Measurements from ENCODE around the gene SIGLEC1. TPM values are rescaled to one million over a fixed set of nuclear protein-coding genes. Genes with fewer than 3 reads are reported as not detected.

The SIGLEC1 gene
- polyA plus RNA-seq, 10 donors, result 3.1 to 8.0 (median 4.6) TPM

DNA sequence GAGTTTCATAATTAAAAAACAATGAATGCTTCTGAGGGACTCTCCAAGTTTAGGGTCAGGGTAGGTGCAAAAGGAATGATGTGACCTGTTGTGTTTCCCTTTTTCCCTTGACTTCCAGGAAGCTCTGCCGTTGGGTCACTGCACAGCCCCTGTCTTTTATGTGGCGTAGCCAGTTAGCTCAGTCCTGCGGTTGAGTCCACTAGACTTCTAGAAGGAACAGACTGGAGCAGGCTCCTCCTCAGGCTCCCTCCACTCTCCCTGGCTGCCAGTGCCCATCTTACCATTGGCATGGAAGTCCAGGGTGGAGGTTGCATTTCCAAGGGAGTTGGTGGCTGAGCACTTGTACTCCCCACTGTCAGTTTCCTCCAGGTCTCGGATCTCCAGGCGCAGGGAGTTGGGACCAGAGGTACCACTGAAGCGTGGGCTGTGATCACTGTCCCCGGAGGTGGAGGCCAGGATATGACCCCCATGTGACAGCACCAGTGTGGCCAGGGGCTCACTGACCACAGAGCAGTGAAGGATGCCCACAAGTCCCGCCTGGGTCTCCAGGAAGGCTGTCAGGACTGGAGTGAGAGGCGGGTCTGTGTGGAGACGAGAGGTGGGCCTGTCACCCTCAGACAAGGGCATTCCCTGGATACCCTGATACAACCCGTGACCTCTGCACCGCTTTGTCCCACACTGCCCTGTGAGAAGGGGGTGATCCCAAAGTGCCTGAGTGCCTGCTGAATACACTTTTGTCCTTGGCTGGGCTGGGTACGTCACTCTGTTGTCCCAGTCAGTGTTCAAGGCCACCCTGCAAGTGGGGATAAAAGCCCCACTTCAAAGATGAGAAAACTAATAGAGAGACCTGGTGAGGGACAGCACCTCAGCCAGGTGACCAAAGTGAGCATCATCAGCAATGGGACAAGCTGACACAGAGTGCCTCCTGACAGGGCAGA lies 11.1 kb downstream of the SIGLEC1 start:
- no peak for DNase-seq

DNA sequence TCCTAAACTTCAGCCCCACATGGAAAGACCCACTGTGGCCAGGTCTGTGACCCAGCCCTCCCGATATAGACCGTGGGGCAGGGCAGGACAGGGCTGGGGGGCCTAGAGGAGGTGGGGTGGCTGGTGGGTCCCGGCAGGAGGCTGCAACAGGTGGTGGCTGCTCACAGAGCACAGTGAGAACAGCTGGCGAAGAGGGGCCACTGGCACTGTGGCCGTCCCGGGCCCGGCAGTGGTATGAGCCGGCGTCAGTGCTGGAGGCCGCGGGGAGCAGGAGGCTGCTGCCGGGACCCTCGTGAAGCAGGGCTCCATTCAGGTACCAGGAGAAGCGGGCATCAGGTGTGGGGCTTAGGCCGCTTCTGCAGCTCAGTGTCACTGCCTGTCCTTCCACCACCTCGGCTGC lies 13.4 kb downstream of the SIGLEC1 start:
- peak in 1 of 3 donors; percentile 51 for DNase-seq

DNA sequence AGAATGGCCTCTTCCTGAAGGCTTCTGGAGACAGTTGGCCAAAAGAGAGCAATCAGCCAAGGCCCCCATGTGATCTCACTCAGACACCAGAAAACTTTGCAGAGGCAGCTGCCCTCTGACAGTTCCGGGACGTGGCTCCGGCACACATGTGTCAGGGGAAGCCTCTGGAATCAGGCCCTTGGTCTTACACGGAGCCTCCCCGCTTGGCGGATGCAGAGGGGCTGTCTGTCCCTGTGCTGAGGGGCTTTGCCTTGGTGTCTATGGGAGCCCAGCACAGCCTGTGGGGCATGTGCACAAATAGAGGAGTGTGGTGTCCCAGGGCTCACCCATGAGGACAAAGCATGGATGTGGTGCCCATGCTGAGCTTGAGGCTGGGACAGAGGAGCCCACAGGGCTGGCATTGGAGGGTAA lies 13.8 kb downstream of the SIGLEC1 start:
- peak in 2 of 3 donors; percentile 52 to 75 for DNase-seq

DNA sequence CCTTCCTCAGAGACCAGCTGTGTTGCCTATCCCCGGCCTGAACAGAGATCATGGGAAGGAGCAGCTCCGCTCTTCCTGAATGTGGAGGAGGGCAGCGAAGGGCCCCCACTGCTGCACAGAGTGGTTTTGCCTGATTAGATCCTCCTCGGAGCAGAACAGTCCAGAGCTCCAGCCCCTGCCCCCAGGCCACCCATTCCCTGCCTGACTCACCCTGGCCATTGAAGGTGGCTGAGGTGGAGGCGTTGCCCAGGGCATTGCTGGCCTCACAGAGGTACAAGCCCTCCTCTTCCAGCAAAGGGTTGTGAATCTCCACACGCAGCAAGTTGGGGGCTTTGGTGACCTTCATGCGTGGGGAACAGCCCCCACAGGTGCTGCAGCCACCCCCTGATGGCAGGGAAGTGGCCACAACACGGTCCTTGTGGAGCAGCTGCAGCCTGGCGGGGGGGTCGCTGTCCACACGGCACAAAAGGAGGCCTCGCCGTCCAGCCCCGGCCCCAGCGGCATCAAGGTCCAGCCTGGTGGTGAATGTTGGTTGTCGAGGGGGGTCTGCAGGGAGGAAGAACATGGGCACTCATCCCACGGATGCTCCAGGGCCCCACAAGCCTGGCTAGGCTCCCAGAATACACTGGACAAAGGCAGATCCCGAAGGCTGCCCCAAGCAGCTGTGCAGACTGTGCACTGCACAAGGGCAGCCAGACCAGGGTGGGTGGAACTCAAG lies 14.7 kb downstream of the SIGLEC1 start:
- DNase-seq, result peak in 1 of 3 donors; percentile 54

DNA sequence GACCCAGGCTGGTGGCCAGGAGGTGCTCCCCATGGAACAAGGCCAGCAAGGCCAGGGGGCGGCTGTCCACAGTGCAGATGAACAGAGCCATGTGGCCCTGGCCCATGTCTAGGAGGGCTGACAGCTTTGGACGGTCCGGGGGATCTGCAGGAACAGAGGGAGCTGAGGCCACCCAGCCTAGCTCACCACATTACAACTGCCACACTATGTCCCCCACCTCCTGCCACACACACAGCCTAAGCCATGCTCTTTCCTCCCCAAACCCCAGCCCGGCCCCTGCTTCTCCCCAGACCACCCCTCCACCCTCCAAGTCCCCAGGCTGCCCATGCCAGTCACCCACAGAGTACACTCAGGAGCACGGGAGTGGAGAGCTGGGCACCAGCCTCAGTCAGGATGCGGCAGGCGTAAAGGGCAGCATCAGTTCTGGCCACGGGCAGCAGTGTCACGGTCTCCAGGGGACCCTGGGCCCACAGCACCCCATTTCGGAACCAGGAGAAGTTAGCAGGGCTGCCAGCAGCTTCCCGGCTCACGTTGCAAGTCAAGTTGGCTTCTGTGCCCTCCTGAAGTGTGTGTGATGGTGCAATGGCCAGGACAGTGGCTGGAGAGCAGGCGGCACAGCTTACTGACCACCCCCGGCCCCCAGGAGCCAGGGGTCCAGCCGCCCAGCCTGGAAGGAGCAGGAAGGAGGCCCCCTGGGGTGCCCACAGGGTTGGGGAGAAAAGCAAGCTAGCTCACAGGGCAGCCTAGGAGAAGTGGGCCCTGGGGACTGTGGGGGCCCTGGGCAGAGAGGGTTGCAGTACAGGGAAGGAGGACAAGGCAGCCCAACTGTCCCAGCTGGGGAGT lies 15.4 kb downstream of the SIGLEC1 start:
- DNase-seq, result no peak

DNA sequence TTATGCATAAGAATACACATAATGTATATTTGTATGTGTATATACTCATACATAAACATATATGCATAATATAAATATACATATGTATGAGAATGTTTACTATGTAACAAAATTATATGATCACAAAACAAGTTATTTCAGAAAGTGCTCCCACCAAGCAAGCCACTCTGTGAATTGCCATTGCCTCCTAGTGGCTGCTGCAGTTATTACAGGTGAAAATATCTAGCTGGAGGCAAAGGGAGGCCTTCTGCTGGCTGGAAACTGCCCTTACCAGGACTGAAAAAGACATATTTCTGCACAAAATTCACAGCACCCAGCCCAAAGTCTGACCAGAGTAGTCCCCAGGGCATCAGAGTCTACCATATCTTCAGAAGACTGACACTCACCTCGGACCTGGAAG lies 16.2 kb downstream of the SIGLEC1 start:
- DNase-seq, result no peak

DNA sequence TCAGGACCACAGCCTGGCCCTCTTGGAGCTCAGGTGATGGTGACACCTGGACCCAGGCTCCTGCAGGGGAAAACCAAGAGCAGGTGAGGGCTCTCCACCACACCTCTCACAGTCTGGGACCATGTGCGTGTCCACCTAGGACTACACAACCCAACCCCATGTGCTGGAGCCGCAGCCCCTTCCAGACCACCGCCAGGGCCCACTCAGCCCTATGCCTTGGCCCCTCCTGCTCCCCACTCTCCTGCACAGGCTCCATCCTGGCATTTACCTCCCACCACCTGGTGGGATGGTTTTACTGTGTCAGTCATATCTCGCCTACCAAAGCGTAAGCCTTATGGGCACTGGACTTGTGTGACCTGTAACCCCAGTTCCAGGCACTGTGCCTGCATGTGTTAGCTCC lies 17.5 kb downstream of the SIGLEC1 start:
- DNase-seq, result no peak

DNA sequence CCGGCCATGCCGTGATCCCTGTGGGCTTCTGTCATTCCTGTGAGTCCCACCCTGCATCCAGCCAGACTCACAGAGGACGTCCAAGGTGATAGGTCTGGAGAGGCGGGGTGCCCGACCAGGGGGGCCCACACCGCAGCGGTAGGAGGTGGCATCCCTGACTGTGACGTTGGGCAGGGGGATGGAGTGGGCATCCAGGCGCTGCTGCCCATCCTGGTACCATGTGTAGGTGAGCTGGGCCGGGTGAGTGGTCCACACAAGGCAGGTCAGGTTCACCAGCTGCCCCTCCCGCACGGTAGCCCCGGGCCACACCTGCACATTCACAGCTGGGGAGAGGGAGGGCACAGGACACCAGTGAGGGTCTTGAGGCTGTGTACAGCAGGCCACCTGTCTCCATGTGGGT lies 19.0 kb downstream of the SIGLEC1 start:
- no peak for DNase-seq

DNA sequence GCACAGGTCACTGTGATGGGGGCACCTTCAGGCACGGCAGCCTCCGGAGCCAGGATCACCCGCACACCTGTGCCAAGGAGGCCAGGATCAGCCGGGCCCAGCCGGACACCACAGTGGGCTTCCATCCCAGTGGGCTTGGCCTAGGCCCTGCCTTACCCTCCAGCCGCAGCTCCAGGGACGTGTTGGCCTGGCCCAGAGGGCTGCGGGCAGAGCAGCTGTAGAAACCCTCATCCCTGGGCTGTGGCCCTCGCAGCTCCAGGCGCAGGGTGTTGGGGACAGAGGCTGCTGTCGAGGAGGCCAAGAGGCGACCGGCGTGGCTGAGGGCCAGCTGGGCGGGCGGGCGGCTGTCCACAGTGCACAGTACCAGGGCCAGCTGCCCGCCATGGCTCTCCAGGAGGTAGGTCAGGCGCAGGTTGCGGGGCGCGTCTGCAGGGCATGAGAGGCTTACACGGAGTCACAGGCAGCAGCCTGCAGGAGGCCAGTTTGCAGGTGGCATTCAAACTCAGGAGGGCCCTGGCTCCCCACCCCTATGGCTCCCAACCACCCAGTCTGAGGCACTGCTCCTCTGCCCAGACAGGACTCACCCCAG lies 19.6 kb downstream of the SIGLEC1 start:
- no peak for DNase-seq

DNA sequence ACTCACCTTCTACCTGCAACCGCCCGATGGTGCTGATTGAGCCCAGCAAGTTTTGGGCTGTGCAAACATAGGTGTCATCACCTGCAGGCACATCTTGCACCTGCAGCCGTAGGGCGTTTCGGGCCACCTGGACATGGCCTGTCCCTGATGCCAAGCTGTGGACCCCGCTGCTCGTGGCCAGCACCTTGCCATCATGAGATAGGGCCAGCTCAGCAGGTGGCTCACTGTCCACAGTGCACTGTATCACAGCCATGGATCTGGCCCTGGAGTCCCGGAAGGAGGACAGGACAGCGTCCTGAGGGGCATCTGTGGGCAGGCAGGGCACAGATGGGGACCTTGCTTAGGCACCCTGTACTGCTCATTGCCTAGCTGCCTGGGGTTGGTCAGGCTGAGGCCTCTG lies 20.5 kb downstream of the SIGLEC1 start:
- DNase-seq, result no peak

DNA sequence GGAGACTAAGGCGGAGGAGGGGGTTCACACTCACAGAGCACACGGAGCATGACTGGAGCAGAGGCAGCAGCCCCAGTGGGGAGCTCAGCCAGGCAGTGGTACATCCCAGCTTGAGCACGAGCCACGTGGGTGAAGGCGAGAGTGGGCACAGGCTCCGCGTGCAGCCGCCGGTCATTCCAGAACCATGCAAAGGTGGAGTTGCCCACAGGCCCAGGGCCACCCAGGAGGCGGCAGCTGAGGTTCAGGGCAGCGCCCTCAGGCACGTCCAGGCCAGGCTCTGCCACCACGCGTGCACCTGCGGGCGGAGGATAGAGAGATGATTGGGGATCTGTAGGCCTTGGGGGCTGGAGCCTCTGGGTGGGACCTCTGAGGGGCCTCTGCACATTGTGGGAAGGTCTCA lies 21.1 kb downstream of the SIGLEC1 start:
- DNase-seq, result no peak

DNA sequence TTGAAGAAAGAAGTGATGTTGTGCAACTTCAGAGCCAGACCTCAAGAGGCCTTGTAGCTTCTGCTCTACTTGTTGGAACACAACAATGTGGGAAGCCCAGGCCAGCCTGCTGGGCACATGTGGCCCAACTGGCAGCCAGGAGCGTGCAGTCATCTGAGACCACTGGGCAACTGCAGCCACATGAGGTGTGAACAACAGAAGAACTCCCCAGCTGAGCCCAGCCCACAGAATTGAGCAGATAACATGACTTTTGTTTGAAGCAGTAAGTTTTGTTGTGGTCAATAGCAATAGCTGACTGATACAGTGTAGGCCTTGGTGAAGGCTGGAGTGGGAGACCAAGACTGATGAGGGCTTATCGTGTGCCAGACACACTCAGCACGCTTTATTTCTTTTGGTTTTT lies 22.0 kb downstream of the SIGLEC1 start:
- no peak for DNase-seq

DNA sequence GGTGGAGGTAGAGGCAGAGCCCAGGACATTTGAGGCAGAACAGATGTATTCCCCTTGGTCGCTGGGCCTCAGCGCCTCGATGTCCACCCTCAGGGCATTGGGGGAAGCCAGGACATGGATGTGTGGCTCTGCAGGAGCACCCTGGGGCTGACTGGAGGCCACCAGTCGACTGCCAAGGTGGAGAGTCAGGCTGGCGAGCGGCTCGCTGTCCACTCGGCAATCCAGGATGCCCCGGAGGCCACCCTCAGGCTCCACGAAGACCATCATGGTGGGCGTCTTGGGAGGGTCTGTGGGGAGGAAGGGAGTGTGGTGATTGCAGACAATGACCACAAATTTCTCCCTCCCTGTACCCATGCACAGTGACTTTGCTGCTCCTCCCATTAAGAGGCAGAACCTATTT lies 22.4 kb downstream of the SIGLEC1 start:
- DNase-seq, result no peak

DNA sequence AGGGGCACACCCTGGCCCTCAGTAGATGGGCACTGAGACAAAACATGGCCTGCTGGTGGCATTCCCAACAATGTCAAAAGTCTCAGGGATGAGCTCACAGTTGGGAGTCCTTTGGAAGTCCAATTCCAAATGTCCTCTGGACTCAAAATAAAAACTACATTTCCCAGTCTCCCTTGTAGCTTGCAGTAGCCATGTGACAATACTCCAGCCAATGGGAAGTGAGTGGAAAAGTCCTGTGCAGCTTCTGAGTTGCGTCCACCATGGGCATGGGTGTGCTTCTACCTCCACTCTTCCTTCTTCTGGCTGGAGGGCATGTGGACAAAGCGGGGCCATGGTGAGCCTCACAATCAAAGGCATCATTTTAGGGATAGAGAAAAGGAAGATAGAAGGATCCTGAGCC lies 24.7 kb downstream of the SIGLEC1 start:
- peak in 2 of 3 donors; percentile 69 to 85 for DNase-seq

DNA sequence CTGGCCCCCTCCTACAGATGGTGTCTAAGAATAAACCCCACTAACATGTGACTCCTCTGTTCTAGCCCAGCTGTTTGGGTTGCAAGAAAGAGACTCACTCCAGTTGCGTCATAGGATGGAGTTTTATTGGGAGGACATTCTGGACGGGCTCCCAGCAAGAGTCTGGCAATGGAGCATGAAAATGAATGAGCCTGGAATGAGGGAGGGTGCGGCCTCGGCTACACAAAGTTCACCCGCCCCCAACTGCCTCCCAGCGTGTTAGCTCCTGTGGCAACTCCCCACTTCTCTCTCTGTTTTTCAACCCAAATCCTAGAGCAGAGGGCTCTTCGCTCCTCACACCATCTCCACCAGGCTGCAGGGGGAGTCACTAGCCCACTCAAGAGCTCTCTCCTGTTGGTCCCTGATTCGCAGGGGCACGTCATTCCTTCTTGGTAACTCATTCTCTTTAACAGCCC lies 25.5 kb downstream of the SIGLEC1 start:
- peak; percentile 95 to 98 (median 95) for DNase-seq

DNA sequence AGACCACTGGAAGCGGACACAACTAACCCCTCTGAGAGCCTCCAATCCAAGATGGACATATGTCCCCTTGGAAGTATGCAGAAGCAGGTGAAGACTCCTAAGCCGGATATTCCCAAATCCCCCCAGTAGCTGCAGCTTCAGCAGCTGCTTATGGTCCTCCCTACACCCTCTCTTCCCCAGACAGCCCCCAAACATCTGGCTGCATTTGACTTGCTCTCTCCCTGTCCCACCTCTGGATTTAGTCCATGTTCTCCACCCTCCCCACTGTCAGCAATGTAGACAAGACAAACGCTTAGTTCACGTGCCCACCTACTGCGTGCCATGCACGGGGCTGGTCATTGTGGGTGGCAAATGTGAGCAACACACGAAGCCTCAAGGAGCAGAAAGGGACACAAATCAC lies 26.0 kb downstream of the SIGLEC1 start:
- DNase-seq, result no peak

DNA sequence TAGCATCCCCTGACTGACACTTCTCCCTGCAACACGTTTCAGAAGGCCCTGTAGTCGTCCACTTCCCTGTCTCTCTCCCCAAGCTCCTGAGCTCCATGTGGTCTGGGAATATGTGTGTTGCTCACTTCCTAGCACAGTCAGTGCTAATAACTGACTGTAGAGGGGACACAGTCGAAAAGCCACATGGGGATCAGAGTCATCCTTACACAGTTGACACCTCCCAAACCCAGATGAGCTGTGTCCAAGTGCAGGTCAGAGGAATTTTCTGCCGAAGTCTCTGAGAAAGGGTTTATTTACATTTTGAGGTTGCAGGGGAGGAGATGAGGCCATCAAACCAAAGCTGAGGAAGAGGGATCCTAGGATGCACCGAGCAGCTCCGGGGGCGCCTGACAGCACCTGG lies 27.1 kb downstream of the SIGLEC1 start:
- DNase-seq, result no peak

DNA sequence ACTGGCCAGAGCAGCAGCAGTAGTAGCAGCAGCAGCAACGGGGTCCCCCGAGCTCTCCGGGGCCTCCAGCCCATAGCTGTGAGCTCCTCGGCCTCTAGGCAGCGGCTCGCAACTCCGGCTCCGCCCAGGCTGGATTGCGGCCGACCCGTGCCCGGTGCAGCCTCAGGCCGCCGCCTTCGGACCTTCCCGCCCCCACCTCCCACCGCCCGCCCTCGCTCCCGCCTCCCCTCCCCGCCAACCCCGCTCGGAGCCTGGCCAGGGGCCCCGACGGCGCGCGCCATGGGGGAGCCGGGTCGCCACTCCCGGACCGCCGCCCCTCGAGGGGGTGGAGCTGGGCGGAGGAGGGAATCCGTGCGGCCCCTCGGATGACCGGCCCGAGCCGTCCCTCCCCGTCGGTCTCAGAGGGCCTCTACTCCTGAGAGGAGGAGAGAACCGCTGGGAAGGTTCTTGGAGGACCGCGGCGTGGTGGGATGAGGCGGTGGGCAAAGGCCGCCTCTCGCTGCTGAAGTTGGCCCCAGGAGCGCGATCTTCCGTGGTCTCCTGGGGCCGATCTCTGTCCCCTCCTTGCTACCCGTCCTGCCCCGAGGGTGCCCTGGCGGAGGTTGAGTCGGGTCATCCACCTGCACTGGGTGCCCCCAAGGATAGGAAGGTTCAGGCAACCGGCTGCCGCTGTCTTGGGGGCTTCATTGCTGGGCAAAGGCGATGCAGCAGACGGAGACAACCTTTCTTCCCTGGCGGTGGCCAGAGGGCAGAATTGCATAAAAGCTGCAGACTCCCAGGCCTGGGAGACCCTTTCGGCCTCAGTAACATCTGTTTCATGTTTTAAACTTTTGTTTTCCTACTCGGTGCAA lies 30.2 kb downstream of the SIGLEC1 start, which contains the start of gene ADAM33:
TSS of gene ADAM33 (minus strand) at position 80 of the 851 bp plus-strand sequence. CDS start at position 74, 6 bp downstream.
- peak in 2 of 3 donors; percentile 62 to 78 for DNase-seq

DNA sequence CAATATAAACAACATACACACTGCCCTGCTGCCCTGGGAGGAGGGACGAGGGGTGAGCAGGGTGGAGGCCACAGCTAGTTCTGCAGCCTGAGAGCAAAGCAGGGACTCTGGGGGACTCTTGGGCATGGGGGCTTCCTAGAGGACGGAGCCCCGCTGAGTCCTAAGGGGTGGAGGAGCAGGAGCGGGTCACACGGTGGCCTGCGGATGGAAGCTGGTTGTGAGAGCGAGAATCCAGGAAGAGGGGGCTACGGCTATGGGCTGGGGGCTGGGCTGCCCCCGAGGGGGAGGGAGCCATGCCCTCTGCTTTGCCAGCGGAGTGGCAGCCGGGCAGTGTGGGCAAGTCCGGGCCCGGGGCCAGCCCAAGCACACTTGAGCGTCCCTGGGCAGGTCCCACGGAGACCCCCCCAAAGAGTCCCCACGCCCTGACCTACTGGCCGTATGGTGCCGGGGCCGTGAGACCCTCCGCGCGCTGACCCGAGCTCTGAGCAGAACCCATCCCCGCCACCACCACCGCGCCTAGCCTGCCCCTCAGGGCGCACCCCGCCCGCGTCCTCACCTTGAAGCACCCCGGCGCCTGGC lies 31.0 kb downstream of the SIGLEC1 start:
- peak in 1 of 3 donors; percentile 56 for DNase-seq
